Stimulated activated CD4-positive, alpha-beta T cell treated with anti-CD3 and anti-CD28 coated beads, TNF-alpha, amount 100 ng/mL, for 48 hours (primary cell): ENCODE measurements around the gene ARID2.

Source experiments
- DNase-seq, 3 donors: peaks; one replicate each; pipeline ENCODE4 v3.0.0-alpha.2; 2020; ENCODE audit warnings: low read depth in 3 of 3

The ARID2 gene

DNA sequence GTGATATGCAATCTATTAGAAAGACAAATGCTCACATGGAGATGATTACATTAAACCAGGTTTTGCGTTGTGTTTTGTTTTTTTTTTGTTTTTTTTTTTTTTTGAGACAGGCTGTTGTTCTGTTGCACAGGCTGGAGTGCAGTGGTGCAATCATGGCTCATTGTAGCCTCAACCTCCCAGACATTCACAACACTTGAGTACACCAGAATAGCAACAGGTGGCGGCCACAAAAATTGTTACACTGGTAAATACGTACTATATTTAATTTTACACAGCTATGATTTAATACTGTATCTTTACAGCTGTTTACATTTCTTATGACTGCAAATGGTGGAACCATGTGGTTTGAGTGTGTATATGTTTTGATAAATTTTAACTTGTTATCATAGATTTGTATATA lies 200.9 kb downstream of the ARID2 start:
- no peak for DNase-seq

DNA sequence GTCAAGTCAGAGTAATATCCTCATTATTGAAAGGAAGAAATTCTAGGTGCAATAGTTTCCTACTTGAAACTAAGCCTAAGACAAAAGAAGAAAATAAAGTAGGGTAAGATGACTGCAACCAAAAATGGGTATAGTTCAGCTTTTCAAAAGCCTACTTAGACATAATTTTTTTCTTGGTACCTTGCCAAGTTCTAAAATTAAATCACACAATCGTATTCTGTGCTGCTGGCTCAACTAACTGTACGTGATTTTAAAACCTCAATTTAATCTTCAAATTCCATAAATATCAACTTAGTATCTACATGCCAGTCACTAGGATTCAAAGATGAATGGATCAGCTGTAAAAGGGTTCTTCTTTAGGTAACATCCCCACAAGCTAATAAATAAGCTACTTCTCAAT lies 204.0 kb downstream of the ARID2 start:
- no peak for DNase-seq

DNA sequence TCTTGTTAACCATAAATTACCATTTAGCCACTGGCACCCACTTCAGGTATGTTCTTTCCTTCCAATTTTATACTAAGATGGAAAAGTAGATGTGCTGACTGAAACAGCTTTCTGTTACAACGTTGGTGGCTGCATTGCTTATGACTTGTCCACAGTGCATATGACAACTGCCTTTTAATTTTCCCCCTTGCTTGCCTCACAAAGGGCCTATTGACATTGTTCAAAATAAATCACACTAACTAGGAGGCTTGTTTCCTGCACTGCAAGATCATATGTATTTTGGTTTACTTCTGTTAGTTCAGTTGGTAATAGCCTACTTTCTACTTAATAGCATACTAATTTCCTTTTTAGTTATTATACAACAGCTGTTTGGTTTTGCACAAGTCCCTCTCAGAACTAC lies 205.4 kb downstream of the ARID2 start:
- no peak for DNase-seq

DNA sequence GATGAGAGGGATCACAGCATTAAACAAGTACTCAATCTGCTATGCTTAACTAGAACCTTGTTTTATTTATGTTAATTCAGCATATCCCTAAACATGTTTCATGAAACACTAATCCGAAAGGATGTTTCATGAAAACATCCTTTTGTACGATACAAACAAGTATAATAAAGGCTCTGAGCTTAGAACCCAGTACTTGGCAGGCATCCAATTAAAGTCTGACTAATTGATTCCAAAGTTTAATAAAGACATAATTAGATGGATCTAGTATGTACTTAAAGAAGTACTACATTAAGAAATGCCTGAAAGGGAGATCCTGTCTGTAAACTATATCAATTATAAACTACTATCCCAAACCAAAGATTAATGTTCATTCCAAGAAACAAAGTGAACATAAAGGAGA lies 209.1 kb downstream of the ARID2 start:
- no peak for DNase-seq

DNA sequence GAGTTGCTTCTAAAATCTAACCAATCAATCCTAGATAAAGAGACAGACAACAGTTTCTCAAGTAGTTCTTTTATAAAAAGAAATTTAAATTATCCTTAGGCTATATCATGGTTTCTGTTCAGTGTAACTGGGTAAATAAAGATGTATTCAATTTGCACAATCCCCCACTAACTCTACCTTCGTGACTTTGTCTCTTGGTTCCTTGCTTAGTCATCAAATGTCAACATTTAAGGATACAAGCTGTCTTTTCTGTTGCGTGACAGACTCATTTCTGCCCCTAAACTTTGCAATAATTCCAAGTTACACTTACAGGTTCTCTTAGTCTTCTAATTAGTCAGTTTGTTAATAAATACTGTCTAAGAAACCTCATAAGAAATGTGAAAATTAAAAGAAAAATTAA lies 210.3 kb downstream of the ARID2 start:
- DNase-seq = no peak

DNA sequence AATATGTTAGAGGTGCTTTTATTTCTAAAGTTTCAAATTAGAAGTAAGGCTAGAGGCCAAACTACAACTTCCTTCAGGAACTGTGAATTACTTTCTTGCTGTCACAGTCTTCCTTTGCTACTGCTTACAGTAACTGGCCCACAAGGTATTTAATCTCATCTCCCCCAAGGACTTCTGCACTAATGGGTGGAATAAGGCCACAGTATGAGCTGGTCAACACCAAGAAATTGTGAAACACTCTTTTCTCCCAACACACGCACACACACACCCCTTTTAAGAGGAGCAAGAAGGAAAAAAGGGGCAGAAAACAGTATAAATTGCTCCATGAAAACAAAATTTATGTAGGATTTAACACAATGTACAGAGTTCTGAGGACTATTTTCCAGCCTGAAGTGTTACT lies 215.3 kb downstream of the ARID2 start:
- no peak for DNase-seq

DNA sequence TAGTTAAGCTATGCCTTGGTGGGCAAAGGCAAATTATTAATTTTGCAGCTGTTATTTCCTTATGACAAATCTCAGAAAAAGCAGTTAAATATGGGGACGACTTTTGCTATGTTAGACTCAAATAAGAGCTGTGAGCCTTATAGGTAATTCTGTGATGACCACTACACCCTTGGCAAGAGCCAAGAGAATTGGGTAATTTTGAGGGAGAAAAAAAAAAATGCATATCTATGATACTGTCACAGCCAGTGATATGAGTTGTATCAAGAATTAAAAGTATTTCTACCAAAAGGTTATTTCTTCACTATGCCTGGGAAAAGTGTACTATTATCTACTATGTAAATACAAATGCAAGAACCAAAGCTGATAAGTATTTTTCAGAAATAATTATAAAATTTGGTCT lies 216.9 kb downstream of the ARID2 start:
- DNase-seq = no peak

DNA sequence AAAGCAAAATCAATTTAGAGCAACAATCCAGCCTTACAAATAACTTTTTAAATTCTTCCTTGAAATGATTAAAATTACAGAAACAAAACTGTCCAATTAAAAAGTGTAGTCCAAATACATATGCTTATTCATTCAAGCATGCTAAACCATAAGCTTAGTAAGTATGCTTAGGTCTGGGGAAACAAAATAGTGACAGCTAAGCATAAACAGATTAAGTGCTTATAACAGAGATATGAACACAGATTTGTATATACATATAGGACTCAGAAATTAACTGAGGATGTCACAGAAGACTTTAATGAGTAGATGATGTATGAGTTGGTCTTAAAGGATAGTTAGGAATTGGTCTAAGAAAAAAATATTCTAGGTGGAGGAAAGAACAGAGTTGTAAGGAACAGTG lies 219.0 kb downstream of the ARID2 start:
- no peak for DNase-seq
